Measurements from ENCODE around the gene CCDC134. TPM values are rescaled to one million over a fixed set of nuclear protein-coding genes. Genes with fewer than 3 reads are reported as not detected.

CCDC134 gene
- total RNA-seq, 1 experiment from 2014 or later = 16.7 TPM

DNA sequence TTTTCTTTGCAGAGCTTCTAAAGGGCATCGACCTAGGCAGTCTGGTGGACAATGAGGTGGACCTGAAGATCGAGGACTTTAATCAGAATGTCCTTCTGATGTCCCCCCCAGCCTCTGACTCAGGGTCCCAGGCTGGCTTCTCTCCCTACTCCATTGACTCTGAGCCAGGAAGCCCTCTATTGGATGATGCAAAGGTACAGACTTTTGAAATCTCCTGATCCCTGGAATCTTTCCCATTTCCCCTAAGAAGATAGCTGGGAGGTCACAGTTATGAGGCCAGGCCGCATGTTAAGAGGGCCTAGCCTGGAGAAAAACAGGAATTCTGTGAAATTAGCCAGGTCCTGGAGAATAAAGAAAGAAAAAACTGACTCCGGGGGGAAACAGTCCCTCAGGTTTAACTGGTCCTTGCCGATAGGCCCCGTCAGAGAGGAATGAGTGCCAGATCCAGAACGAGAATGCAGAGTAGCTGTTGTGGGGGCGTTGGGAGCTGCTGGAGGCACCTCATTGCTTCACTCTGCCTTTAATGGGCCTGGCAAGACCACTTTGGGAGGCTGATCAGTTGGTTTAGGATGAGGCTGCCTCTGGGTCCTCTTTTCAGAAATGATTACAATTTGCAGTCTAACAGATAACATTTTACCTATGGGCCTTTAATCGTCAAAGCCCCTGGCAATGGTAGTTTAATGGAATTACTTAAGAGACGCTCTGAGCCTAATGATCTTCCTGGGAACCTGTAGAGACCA lies 75.2 kb downstream of the CCDC134 start:
- in situ Hi-C loops (cut with HindIII; ENCODE audit: low pct_unique_long_range_greater_than_20kb, low sequenced_read_pairs) = no loop called here

More for the DNA sequence above, 75.2 kb downstream of the CCDC134 start:
- Histone ChIP-seq H3K36me3 (ENCODE audit: control insufficient read depth, insufficient read depth, low read length) (peaks cover 3% of the 10 kb centered on the region), H3K27ac (ENCODE audit: low read length) (no peak overlapping the region), H3K4me3 (ENCODE audit: low read depth in 2 of 2, low read length in 2 of 2) (no peak overlapping the region), H3K9me3 (ENCODE audit: control insufficient read depth, insufficient read depth, low read depth, low read length) (no peaks in the 10 kb centered on the region), H3K4me1 (ENCODE audit: control insufficient read depth, insufficient read depth, low read length) (no peaks in the 10 kb centered on the region), H3K27me3 (ENCODE audit: control insufficient read depth, insufficient read depth, low read length) (no peaks in the 10 kb centered on the region)
- CTCF ChIA-PET = no interaction called here
- ATAC-seq (no peak), DNase-seq (ENCODE audit: low read depth, low spot score) (no peak)
- TF ChIP-seq, protein P1, sequence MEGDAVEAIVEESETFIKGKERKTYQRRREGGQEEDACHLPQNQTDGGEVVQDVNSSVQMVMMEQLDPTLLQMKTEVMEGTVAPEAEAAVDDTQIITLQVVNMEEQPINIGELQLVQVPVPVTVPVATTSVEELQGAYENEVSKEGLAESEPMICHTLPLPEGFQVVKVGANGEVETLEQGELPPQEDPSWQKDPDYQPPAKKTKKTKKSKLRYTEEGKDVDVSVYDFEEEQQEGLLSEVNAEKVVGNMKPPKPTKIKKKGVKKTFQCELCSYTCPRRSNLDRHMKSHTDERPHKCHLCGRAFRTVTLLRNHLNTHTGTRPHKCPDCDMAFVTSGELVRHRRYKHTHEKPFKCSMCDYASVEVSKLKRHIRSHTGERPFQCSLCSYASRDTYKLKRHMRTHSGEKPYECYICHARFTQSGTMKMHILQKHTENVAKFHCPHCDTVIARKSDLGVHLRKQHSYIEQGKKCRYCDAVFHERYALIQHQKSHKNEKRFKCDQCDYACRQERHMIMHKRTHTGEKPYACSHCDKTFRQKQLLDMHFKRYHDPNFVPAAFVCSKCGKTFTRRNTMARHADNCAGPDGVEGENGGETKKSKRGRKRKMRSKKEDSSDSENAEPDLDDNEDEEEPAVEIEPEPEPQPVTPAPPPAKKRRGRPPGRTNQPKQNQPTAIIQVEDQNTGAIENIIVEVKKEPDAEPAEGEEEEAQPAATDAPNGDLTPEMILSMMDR (IDR thresholded peaks at IDR 0.05) = no peak
- TF ChIP-seq SIN3A (IDR thresholded peaks at IDR 0.05; ENCODE audit: borderline replicate concordance, insufficient read depth, low read depth, low read length) (no peak), POLR2AphosphoS5 (IDR thresholded peaks at IDR 0.05; ENCODE audit: low read depth, low read length) (no peak), TCF7L2 (IDR thresholded peaks at IDR 0.05; ENCODE audit: low read depth, low read length) (no peak)
- TF ChIP-seq, protein P2, sequence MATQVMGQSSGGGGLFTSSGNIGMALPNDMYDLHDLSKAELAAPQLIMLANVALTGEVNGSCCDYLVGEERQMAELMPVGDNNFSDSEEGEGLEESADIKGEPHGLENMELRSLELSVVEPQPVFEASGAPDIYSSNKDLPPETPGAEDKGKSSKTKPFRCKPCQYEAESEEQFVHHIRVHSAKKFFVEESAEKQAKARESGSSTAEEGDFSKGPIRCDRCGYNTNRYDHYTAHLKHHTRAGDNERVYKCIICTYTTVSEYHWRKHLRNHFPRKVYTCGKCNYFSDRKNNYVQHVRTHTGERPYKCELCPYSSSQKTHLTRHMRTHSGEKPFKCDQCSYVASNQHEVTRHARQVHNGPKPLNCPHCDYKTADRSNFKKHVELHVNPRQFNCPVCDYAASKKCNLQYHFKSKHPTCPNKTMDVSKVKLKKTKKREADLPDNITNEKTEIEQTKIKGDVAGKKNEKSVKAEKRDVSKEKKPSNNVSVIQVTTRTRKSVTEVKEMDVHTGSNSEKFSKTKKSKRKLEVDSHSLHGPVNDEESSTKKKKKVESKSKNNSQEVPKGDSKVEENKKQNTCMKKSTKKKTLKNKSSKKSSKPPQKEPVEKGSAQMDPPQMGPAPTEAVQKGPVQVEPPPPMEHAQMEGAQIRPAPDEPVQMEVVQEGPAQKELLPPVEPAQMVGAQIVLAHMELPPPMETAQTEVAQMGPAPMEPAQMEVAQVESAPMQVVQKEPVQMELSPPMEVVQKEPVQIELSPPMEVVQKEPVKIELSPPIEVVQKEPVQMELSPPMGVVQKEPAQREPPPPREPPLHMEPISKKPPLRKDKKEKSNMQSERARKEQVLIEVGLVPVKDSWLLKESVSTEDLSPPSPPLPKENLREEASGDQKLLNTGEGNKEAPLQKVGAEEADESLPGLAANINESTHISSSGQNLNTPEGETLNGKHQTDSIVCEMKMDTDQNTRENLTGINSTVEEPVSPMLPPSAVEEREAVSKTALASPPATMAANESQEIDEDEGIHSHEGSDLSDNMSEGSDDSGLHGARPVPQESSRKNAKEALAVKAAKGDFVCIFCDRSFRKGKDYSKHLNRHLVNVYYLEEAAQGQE (IDR thresholded peaks at IDR 0.05; ENCODE audit: insufficient read depth in 1 of 2, low read depth in 2 of 2, low read length in 1 of 2) = no peak
- intact Hi-C loops (cut with micrococcal nuclease; ENCODE audit: unreplicated experiment) = no loop called here
- POLR2A ChIA-PET = no interaction called here
- BruUV-seq (replicated peaks) = no TSS peak

Other genes starting within 250 kb of the CCDC134 start
- 1.5 TPM for gene CSDC2, start 239.7 kb upstream of the CCDC134 start, total RNA-seq (2021; ENCODE audit: unreplicated experiment)
- 30.5 TPM for gene PMM1, start 210.8 kb upstream of the CCDC134 start, total RNA-seq (2021; ENCODE audit: unreplicated experiment)
- 33.5 TPM for gene DESI1, start 179.6 kb upstream of the CCDC134 start, total RNA-seq (2021; ENCODE audit: unreplicated experiment)
- gene XRCC6, start 179.4 kb upstream of the CCDC134 start, total RNA-seq (2021; ENCODE audit: unreplicated experiment) = 287 TPM
- 113 TPM for gene SNU13, start 111.8 kb upstream of the CCDC134 start, total RNA-seq (2021; ENCODE audit: unreplicated experiment)
- 0.18 TPM for gene MEI1, start 101.2 kb upstream of the CCDC134 start, total RNA-seq (2021; ENCODE audit: unreplicated experiment)
- 73.0 TPM for gene SREBF2, start 32.4 kb downstream of the CCDC134 start, total RNA-seq (2021; ENCODE audit: unreplicated experiment)
- 0.62 TPM for gene SHISA8, start 114.4 kb downstream of the CCDC134 start, total RNA-seq (2021; ENCODE audit: unreplicated experiment)
- 1.0 TPM for gene TNFRSF13C, start 126.1 kb downstream of the CCDC134 start, total RNA-seq (2021; ENCODE audit: unreplicated experiment)
- 39.8 TPM for gene CENPM, start 146.5 kb downstream of the CCDC134 start, total RNA-seq (2021; ENCODE audit: unreplicated experiment)
- gene SEPTIN3, start 168.8 kb downstream of the CCDC134 start, total RNA-seq (2021; ENCODE audit: unreplicated experiment) = 3.9 TPM
- 0.44 TPM for gene WBP2NL, start 198.1 kb downstream of the CCDC134 start, total RNA-seq (2021; ENCODE audit: unreplicated experiment)